ENCODE results near the gene GGN.
"Not testable (repeated sequence)": the region's sequence is repeated elsewhere in the genome, so short reads cannot be mapped to it uniquely, and the experiment has no call there.

The GGN gene

DNA sequence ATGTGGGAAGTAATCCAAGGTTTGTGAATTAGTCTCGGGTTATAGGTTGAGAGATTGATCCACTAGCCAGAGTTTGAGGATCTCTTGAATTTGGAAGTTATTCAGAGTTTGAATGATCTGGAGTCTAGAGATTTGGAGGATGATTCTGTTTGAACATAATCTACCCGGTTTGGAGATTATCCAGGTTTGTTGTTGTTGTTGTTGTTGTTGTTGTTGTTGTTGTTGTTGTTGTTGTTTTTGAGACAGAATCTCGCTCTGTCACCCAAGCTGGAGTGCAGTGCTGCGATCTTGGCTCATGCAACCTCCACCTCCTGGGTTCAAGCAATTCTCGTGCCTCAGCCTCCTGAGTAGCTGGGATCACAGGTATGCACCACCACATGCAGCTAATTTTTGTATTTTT is 24.1 kb upstream of the GGN start:
- not testable (repeated sequence) for DNase-seq

DNA sequence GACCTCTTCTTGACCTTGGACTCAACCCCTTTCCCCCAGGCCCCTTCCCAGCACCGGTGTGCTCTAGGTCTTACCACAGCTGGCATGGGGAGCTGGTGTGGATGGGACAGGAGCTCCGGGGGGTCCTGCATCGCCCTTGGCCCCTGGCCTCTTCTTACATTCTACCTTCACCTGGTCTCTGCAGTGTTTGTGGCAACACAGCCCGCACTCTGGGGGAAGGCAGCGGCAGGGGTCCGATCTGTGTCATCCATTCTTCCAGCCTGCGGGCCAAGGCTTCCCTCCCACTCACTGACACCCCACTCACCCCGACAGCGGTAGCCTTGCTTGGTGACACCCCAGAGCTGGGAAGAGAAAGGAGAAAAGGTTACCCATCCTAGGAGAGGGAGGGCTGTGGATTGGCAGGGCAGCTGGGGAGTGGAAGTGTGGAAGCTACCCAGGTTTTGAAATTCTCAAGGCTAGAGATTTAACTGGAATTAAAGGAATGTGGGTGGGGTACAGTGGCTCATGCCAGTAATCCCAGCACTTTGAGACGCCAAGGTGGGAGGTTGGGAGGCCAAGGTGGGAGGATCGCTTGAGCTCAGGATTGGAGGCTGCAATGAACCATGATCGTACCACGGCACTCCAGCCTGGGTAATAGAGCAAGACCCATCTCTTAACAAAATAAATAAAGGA is 23.3 kb upstream of the GGN start:
- no peak for DNase-seq

GRCh38 chr19:38410407-38410806 is 22.6 kb upstream of the GGN start:
- not testable (repeated sequence) for DNase-seq

DNA sequence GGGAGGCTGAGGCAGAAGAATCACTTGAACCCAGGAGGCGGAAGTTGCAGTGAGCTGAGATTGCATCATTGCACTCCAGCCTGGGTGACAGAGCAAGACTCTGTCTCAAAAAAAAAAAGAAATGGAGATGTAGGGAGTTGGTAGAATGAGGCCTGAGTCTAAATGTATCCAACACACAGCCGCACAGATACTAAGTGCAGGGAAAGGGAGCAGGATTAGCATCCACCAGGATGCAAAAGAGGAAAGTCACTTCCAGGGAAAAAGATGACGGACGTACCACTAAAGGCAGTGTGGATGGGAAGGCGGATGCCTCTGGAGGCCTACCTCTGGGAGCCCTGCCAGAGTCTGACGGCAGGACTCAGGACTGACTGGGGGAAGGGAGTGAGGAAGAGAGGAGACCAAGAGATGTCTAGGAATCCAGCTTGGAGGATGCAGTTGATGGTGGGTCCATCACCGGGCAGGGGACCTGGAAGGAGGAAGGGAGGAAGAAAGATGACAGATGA is 21.8 kb upstream of the GGN start:
- DNase-seq: no peak

- DNase-seq: no peak
Observed at GRCh38 chr19:38405276-38405675, 17.4 kb upstream of the GGN start.

GRCh38 chr19:38404858-38405257 is 17.0 kb upstream of the GGN start:
- DNase-seq: no peak

GRCh38 chr19:38402967-38403674 is 15.3 kb upstream of the GGN start, which contains the start of gene FAM98C:
TSS of gene FAM98C (plus strand) at chr19:38403093. CDS start at chr19:38403154, 61 bp downstream.
- DNase-seq: peak; percentile 95 to 99 (median 97)

- DNase-seq: no peak
Observed at GRCh38 chr19:38402623-38402966, 14.8 kb upstream of the GGN start.

- no peak for DNase-seq
Observed at GRCh38 chr19:38401148-38401547, 13.3 kb upstream of the GGN start.

- DNase-seq: no peak
Observed at GRCh38 chr19:38400361-38400760, 12.5 kb upstream of the GGN start.

DNA sequence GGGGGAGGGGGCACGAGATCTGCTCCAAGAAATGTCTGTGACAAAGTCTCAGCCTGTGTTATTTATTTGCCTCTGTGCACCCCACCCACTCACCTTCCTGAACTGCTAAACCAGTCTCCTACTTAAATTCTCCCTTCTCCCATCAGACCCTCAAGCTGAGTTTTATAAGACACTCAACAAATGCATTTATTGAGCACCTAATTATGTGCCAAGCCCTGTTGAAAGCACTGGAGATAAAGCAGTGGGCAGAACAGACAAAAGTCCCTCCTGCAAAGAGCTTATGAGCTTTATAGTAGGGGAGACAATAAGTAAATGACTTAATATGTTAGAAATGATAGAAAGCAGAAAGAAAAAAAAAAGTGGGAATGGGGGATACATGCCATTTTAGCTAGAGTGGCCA is 11.7 kb upstream of the GGN start:
- no peak for DNase-seq

DNA sequence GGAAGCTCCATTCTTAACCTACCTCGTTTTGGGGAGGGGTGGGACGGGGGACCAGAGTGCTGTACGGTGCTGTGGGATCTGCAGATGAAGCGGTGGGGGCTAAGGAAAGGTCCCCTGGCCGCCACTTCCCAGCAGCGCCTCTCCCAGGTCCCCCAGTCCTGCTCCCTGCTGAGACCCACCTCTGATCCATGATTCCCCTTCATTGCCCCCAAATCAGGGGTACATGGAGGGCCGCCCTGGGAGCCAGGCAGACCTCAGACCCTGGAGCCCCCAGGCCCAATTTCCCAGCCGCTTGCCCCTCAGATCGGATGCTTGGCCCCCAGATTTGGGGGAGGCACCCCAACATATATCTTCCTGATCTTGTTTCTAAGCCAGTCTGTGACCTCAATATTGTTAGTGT is 11.2 kb upstream of the GGN start:
- no peak for DNase-seq

DNA sequence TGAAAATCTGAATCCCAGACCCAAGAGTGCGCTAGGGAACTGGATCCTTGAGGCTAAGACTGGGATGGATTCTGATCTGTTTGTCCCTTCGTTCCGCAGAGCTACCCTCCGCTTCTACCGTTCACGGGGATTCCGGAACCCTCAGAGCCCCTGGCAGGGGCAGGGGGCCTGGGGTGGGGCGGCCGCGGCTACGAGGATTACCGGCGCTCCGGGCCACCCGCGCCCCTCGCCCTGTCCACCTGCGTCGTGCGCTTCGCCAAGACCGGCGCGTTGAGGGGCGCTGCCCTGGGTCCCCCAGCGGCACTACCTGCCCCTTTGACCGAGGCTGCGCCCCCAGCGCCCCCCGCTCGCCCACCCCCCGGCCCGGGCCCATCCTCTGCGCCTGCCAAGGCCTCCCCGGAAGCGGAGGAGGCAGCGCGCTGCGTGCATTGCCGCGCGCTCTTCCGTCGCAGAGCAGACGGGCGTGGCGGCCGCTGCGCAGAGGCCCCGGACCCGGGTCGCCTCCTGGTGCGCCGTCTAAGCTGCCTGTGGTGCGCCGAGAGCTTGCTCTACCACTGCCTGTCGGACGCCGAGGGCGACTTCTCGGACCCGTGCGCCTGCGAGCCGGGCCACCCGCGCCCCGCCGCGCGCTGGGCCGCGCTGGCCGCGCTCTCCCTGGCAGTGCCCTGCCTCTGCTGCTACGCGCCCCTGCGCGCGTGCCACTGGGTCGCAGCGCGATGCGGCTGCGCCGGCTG is 7.7 kb upstream of the GGN start:
- DNase-seq: peak in 1 of 5 experiments; percentile 87

DNA sequence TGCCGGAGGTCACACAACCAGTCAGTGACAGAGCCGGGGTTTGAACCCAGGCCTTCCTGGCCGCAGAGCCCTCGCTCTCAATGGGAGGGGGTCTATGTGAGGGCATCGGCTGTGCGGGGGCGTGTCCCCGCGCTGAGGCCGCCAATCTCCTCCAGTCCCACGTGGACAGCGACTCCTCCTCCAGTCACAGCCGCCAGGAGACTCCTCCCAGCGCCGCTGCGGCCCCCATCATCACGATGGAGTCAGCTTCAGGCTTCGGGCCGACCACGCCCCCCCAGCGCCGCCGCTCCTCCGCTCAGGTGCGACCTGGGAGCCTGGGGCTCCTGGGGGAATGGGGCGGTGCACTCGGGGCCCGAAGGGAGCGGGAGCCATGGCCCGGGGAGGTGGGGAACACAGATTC is 6.7 kb upstream of the GGN start:
- peak in 4 of 5 experiments; percentile 24 to 92 (median 56) for DNase-seq

- DNase-seq: no peak
Observed at GRCh38 chr19:38392707-38393308, 5.0 kb upstream of the GGN start.

DNA sequence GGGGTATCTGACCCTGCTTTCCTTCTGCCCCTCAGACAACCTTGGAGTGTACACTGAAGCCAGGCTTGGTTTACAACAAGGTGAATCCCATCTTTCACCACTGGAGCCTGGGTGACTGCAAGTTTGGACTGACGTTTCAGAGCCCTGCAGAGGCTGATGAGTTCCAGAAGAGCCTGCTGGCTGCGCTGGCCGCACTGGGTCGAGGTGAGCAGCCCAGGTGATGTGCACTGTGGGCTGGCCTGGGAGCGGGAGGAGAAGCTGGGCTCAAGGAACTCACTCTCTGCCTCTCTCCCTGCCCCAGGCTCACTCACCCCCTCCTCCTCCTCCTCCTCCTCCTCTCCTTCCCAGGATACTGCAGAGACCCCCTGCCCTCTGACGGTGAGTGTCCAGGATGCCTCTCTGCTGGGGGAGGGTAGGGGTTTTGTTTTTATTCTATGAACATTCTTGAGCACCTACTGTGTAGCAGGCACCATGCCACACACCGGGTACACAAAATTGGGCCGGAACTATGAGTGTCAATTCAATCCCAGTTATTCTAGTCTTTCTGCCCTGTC is 4.2 kb upstream of the GGN start:
- DNase-seq: no peak

DNA sequence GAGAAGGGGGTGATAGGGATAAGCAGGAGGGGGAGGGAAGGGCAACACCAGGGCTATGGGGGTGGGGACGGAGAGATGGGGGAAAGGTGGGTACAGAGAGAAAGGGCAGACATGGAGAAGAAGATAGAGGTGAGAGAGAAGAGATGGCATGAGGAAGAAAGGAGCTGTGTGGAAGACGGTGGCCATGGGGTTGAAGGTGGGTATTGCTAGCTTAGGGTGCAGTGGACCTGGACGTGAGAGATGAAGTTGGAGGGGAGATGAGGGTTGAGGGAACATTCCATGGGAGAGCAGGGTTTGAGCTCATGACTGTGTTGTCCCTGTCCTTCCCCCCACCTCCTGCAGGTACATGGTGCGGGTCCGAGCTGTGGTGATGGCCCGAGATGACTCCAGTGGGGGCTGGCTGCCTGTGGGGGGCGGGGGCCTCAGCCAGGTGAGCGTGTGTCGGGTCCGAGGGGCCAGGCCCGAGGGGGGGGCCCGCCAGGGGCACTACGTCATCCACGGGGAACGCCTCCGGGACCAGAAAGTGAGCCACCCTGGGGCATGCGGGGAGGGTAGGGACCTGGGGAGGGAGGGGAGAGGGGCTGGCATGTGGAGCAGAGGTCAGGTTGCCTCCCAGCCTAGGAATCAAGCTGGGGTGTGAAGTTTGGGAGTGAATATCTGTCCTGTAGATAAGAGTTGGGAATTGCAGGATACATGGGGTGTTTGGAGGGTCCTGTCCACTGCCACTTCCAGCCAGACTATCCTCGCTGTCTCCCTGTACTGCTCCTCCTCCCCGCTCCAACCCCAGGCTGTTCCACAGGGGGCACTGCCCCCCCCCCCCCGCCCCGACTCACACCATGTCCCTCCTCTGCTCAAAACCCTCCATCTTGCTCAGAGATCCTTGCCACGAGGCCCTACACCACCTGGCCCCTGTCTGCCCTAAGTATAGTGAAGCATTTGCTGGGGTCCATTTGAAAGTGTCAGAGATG is 2.4 kb upstream of the GGN start:
- no peak for DNase-seq

DNA sequence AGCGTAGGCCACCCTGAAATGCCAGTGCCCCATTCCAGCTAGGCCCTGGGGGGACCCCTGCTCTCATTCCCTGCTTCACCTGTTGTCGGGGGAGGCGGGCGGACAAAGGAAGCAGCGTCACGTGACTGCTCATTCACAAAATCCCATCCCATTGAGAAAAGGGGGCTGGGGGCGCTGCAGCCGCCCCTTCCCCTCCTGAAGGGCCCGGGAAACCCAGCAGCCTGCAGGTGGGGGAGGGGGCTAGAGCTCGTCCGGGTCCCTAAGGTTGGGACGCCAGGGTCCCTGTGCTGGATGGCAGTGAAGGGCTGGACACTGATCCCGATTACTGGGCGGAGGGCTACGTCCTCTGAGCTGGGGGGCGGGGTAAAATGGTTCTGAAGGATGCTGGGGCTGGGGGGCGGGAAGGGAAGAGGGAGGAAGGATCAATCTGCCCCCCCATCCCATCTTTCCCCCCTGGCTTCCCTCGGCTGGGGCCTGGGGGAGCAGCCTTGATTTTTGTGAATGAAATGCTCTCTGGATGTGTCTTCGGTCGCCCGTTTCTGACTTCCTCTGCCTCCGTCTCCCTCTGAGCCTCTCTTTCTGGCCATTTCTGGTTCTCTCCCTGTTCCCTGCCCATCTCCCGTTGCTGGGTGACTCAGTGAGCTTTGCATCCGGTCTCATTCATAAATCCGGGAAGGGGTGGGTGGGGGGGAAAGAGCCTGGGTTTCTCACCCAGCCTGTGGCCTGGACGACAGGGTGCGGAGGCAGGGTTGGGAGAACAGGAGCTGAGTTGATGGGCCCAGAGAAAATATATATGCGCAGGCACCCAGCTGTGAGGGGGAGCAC is 1.5 kb upstream of the GGN start:
- DNase-seq: no peak

DNA sequence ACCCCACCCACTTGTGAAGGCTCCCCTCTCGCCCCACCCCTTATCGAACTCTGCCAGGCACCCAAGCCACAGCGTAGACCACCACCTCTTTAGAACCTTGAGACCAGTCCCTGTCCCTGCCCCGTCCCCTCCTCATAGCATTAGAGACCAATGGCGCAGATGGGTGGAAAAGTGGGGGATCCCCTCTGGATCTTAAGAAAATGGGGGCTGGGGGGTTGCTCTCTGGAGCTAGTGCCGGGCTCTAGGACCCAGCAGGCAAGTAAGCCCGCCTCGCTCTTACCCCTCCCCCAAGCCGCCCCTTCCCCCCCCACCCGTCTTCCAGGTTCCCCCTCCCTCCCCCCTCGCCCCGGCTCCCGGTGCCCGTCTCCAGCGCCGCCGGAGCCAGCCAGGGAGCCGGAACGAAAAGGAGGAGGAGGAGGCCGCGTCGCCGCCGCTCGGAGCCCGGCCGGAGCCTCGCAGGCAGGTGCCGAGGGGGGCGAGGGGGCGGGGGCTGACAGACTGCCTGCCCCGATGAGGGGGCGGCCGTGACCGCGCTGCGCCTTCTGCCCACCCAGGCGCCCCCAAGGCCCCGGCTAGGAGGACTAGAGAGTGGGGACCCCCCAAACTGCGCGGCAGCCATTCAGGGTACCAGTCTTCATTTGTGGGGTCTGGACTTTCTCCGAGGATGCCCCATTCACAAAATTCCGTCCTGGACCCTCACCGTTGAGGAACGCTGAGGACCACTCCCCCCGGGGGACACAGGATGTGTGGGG is 691 bp upstream of the GGN start, which contains the start of gene SPRED3:
SPRED3 (plus strand) TSS at position 349 of the 752 bp plus-strand sequence. CDS start 1,606 bp downstream, outside the sequence.
- no peak for DNase-seq
